K562 (cell line): Measurements from ENCODE around the gene CYSRT1. TPM values are rescaled to one million over a fixed set of nuclear protein-coding genes. Genes with fewer than 3 reads are reported as not detected.

Experiments used
- BACH1 ChIP-seq: fragments of 200-800 bp; sonication (Bioruptor generic); IDR thresholded peaks from 2 replicates; pipeline ENCODE4 v1.6.1; 2016; ENCODE audit warnings: missing genetic modification characterization, missing compliant biosample characterization
- CBX1 ChIP-seq: sonication (generic); IDR thresholded peaks from 2 replicates; pipeline ENCODE4 v1.6.1; 2016; ENCODE audit warnings: antibody characterized with exemption, low read depth, mild to moderate bottlenecking
- EWSR1 ChIP-seq: fragments of 450-650 bp; IDR thresholded peaks from 2 replicates; pipeline ENCODE4 v1.6.1; 2018; ENCODE audit warnings: borderline replicate concordance, mild to moderate bottlenecking, low read depth, moderate library complexity; ENCODE audit not compliant: partially characterized antibody
- MEF2D ChIP-seq: conservative IDR thresholded peaks from 2 replicates; pipeline ENCODE4 v1.6.1; 2016; ENCODE audit warnings: low read depth, missing genetic modification characterization, missing compliant biosample characterization
- NR3C1 ChIP-seq: sonication (generic); formaldehyde crosslinking; IDR thresholded peaks from 2 replicates; pipeline ENCODE4 v1.8.1; 2022; ENCODE audit warnings: missing genetic modification reagents
- POLR2A ChIP-seq: fragments of 450-650 bp; conservative IDR thresholded peaks from 2 replicates; pipeline ENCODE4 v1.6.1; 2016
- PTTG1 ChIP-seq: fragments of 450-650 bp; IDR thresholded peaks from 2 replicates; pipeline ENCODE4 v1.6.1; 2016; ENCODE audit warnings: low read depth, mild to moderate bottlenecking, missing genetic modification characterization, missing compliant biosample characterization
- SIN3A ChIP-seq, 2 experiments: fragments of 150-350 bp in 1 of 2; IDR thresholded peaks; 2 replicates each; pipeline ENCODE4 v1.6.1; 2011 to 2016; ENCODE audit warnings: borderline replicate concordance in 2 of 2, low read depth in 2 of 2, low read length in 2 of 2, mild to moderate bottlenecking in 2 of 2, moderate library complexity in 2 of 2; ENCODE audit not compliant: control insufficient read depth in 1 of 2
- SMAD3 ChIP-seq: fragments of 450-650 bp; formaldehyde crosslinking; conservative IDR thresholded peaks from 2 replicates; pipeline ENCODE4 v1.4.0; 2020; ENCODE audit warnings: mild to moderate bottlenecking
- TOE1 ChIP-seq, 2 experiments: fragments of 450-650 bp in 1 of 2; sonication (generic) in 1 of 2; formaldehyde crosslinking in 1 of 2; IDR thresholded peaks; 2 replicates each; pipeline versions ENCODE4 v1.7.1 to v1.8.0; 2016 to 2022; ENCODE audit warnings: borderline replicate concordance in 2 of 2, mild to moderate bottlenecking in 2 of 2, antibody characterized with exemption in 1 of 2, inconsistent platforms in 1 of 2, low read depth in 1 of 2, missing genetic modification reagents in 1 of 2, moderate library complexity in 1 of 2
- ZNF253 ChIP-seq: fragments of 250-450 bp; sonication (Bioruptor Pico); conservative IDR thresholded peaks from 2 replicates; pipeline ENCODE4 v1.6.1; 2021; ENCODE audit warnings: mild to moderate bottlenecking
- polyA plus RNA-seq, 8 experiments: library from polyadenylated mRNA; depleted of rRNA in 4 of 8; stranded (reverse) in 5 of 8; unstranded in 3 of 8; fragments of >200 nt; fragmentation: Nextera tagmentation in 2 of 8; fragmentation: Illumina TruSeq in 1 of 8; extraction: Ambion mirVana in 2 of 8; extraction: Trizol in 1 of 8; gene quantifications; 2 replicates each; pipeline versions ENCODE4 v1.2.1 to v1.2.3, GENCODE V29; 2011 to 2014; ENCODE audit warnings: inconsistent platforms in 1 of 8, missing spikeins in 1 of 8
- total RNA-seq, 7 experiments: library from RNA; depleted of rRNA in 6 of 7; stranded (reverse); fragments of >200 nt in 6 of 7; fragmentation: Illumina TruSeq in 2 of 7; extraction: Trizol in 2 of 7; gene quantifications; 2 replicates each; pipeline versions ENCODE4 v1.2.1 to v1.2.3, GENCODE V29; 2011 to 2021; ENCODE audit warnings: low replicate concordance in 1 of 7
- TF ChIP-seq, protein P1 (sequence below): fragments of 450-650 bp; IDR thresholded peaks from 2 replicates; pipeline ENCODE4 v1.6.1; 2017; ENCODE audit warnings: antibody characterized with exemption, mild to moderate bottlenecking
- TF ChIP-seq, protein P2 (sequence below): fragments of 450-650 bp; IDR thresholded peaks from 2 replicates; pipeline ENCODE4 v1.6.1; 2016; ENCODE audit warnings: low read depth

CYSRT1 gene
- total and polyA plus RNA-seq, 9 of the 15 experiments (the other 6 are each of a cell fraction or from before 2014, with no cell fraction given): 0.04 to 1.4 (median 0.42) TPM; not detected in 3

DNA sequence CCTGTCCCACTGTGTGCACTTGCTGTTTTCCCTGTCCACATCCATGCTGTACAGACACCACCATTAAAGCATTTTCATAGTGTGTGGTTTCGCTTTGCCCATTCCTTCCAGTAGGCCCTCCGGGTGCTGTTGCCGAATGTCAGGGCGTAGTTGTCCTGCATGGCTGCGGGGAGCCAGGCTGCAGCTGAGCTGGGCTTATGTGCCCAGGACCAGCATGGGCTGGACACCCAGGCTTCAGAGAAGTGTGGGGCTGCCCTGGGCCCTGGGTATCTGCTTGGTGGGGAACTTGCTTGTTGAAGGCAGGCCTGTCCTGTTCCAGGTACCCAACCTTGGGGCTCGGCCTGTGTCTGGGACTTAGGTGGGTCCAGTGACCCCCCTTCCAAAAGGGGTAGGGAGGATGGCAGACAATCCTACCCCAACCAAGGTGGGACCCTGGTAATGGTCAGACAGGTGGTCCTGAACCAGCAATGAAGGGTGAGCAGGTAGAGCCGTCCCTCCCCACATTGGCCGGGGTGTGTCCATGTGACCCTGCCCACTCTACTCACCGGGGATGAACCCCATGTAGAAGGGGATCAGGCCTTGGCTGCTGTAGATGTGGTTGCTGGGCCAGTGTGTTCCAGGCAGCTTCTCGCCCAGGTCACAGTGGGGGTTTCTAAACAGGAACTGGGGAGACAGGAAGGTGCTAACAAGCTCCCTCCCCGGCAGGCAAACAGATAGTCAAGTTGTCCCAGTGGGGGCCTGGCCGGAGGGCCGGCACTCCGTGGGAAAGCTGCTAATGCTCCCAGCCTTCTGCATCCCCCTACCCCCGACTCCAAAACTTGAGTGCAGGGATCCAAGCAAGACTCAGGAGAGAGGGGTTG, 18.9 kb downstream of the CYSRT1 start (continued):
- TF ChIP-seq, protein P1, sequence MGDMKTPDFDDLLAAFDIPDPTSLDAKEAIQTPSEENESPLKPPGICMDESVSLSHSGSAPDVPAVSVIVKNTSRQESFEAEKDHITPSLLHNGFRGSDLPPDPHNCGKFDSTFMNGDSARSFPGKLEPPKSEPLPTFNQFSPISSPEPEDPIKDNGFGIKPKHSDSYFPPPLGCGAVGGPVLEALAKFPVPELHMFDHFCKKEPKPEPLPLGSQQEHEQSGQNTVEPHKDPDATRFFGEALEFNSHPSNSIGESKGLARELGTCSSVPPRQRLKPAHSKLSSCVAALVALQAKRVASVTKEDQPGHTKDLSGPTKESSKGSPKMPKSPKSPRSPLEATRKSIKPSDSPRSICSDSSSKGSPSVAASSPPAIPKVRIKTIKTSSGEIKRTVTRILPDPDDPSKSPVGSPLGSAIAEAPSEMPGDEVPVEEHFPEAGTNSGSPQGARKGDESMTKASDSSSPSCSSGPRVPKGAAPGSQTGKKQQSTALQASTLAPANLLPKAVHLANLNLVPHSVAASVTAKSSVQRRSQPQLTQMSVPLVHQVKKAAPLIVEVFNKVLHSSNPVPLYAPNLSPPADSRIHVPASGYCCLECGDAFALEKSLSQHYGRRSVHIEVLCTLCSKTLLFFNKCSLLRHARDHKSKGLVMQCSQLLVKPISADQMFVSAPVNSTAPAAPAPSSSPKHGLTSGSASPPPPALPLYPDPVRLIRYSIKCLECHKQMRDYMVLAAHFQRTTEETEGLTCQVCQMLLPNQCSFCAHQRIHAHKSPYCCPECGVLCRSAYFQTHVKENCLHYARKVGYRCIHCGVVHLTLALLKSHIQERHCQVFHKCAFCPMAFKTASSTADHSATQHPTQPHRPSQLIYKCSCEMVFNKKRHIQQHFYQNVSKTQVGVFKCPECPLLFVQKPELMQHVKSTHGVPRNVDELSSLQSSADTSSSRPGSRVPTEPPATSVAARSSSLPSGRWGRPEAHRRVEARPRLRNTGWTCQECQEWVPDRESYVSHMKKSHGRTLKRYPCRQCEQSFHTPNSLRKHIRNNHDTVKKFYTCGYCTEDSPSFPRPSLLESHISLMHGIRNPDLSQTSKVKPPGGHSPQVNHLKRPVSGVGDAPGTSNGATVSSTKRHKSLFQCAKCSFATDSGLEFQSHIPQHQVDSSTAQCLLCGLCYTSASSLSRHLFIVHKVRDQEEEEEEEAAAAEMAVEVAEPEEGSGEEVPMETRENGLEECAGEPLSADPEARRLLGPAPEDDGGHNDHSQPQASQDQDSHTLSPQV: no peak
- TF ChIP-seq PTTG1 (tag) (no peak), CBX1 (peak; percentile 58; the same call in 1 of the 2 replicates), MEF2D (tag) (no peak), SIN3A (IDR thresholded peaks at IDR 0.05; ENCODE audit: borderline replicate concordance in 2 of 2, control insufficient read depth in 1 of 2, low read depth in 2 of 2, low read length in 2 of 2) (peak in 1 of 2 experiments; percentile 40; a peak in 2 of 4 replicates), SMAD3 (CRISPR knock-in tag) (0 out of 2 replicates have a peak, but pooled peaks have one; percentile 62), TOE1 (IDR thresholded peaks at IDR 0.05; ENCODE audit: borderline replicate concordance) (no peak), TOE1 (CRISPR knock-in tag; IDR thresholded peaks at IDR 0.05; ENCODE audit: borderline replicate concordance, low read depth) (no peak), BACH1 (tag) (no peak), NR3C1 (CRISPR knock-in tag) (no peak), POLR2A (peak; percentile 89), EWSR1 (no peak), ZNF253 (CRISPR knock-in tag) (no peak)
- TF ChIP-seq, protein P2, sequence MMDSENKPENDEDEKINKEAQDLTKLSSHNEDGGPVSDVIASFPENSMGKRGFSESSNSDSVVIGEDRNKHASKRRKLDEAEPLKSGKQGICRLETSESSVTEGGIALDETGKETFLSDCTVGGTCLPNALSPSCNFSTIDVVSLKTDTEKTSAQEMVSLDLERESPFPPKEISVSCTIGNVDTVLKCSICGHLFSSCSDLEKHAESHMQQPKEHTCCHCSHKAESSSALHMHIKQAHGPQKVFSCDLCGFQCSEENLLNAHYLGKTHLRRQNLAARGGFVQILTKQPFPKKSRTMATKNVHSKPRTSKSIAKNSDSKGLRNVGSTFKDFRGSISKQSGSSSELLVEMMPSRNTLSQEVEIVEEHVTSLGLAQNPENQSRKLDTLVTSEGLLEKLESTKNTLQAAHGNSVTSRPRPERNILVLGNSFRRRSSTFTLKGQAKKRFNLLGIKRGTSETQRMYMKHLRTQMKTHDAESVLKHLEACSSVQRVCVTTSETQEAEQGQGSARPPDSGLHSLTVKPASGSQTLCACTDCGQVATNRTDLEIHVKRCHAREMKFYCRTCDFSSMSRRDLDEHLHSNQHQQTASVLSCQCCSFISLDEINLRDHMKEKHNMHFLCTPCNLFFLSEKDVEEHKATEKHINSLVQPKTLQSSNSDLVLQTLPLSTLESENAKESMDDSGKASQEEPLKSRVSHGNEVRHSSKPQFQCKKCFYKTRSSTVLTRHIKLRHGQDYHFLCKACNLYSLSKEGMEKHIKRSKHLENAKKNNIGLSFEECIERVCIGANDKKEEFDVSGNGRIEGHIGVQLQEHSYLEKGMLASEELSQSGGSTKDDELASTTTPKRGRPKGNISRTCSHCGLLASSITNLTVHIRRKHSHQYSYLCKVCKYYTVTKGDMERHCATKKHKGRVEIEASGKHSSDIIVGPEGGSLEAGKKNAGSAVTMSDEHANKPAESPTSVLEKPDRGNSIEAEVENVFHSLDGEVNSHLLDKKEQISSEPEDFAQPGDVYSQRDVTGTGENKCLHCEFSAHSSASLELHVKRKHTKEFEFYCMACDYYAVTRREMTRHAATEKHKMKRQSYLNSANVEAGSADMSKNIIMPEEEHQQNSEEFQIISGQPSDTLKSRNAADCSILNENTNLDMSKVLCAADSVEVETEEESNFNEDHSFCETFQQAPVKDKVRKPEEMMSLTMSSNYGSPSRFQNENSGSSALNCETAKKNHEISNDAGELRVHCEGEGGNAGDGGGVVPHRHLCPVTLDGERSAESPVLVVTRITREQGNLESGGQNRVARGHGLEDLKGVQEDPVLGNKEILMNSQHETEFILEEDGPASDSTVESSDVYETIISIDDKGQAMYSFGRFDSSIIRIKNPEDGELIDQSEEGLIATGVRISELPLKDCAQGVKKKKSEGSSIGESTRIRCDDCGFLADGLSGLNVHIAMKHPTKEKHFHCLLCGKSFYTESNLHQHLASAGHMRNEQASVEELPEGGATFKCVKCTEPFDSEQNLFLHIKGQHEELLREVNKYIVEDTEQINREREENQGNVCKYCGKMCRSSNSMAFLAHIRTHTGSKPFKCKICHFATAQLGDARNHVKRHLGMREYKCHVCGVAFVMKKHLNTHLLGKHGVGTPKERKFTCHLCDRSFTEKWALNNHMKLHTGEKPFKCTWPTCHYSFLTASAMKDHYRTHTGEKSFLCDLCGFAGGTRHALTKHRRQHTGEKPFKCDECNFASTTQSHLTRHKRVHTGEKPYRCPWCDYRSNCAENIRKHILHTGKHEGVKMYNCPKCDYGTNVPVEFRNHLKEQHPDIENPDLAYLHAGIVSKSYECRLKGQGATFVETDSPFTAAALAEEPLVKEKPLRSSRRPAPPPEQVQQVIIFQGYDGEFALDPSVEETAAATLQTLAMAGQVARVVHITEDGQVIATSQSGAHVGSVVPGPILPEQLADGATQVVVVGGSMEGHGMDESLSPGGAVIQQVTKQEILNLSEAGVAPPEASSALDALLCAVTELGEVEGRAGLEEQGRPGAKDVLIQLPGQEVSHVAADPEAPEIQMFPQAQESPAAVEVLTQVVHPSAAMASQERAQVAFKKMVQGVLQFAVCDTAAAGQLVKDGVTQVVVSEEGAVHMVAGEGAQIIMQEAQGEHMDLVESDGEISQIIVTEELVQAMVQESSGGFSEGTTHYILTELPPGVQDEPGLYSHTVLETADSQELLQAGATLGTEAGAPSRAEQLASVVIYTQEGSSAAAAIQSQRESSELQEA: no peak
